ENCODE measurements around the gene XRRA1.

The XRRA1 gene

GRCh38 chr11:74950374-74950969, 1.6 kb upstream of the XRRA1 start:
- DNase-seq: no peak

- no peak for DNase-seq
Measured at GRCh38 chr11:74949753-74950137, 854 bp upstream of the XRRA1 start.

- DNase-seq: no peak
Measured at GRCh38 chr11:74948546-74948897, 369 bp downstream of the XRRA1 start.

- DNase-seq: no peak
Measured at GRCh38 chr11:74942073-74942759, 6.7 kb downstream of the XRRA1 start.

GRCh38 chr11:74941492-74941891, 7.4 kb downstream of the XRRA1 start:
- DNase-seq: no peak

GRCh38 chr11:74937696-74938475, 11.0 kb downstream of the XRRA1 start:
- DNase-seq: no peak

- DNase-seq: no peak
Measured at GRCh38 chr11:74936976-74937375, 11.9 kb downstream of the XRRA1 start.

- no peak for DNase-seq
Measured at GRCh38 chr11:74936087-74936486, 12.8 kb downstream of the XRRA1 start.

GRCh38 chr11:74935285-74935684, 13.6 kb downstream of the XRRA1 start:
- no peak for DNase-seq

- no peak for DNase-seq
Measured at GRCh38 chr11:74933765-74934164, 15.1 kb downstream of the XRRA1 start.

- DNase-seq: peak; percentile 85
Measured at GRCh38 chr11:74932797-74933196, 16.1 kb downstream of the XRRA1 start.

GRCh38 chr11:74932169-74932568, 16.7 kb downstream of the XRRA1 start:
- no peak for DNase-seq

- DNase-seq: peak; percentile 79
Measured at GRCh38 chr11:74929431-74930363, 19.2 kb downstream of the XRRA1 start.

GRCh38 chr11:74927496-74927895, 21.4 kb downstream of the XRRA1 start:
- DNase-seq: no peak

GRCh38 chr11:74926304-74927030, 22.4 kb downstream of the XRRA1 start:
- DNase-seq: peak; percentile 29

- no peak for DNase-seq
Measured at GRCh38 chr11:74925281-74925680, 23.6 kb downstream of the XRRA1 start.

- no peak for DNase-seq
Measured at GRCh38 chr11:74923125-74923524, 25.8 kb downstream of the XRRA1 start.

GRCh38 chr11:74909812-74910211, 39.1 kb downstream of the XRRA1 start:
- DNase-seq: no peak

- DNase-seq: peak; percentile 39
Measured at GRCh38 chr11:74909385-74909784, 39.5 kb downstream of the XRRA1 start.

GRCh38 chr11:74905326-74905725, 43.6 kb downstream of the XRRA1 start:
- no peak for DNase-seq

GRCh38 chr11:74902342-74902741, 46.5 kb downstream of the XRRA1 start:
- DNase-seq: no peak

GRCh38 chr11:74896311-74896710, 52.6 kb downstream of the XRRA1 start:
- no peak for DNase-seq

Data from MV-4-11 (cell line).